HG02981 (cell line): ENCODE measurements around the gene PLCXD3.
A peak's percentile ranks its signal among the peaks of the same experiment; 100 is the strongest.
"Not testable (repeated sequence)": the region's sequence is repeated elsewhere in the genome, so short reads cannot be mapped to it uniquely, and the experiment has no call there.

Experiments used
- ATAC-seq: cut with Tn5 transposase; IDR thresholded peaks from one replicate; pipeline ENCODE4 v1.9.1; 2021; ENCODE audit warnings: mild to moderate bottlenecking, moderate library complexity; ENCODE audit not compliant: unreplicated experiment

The PLCXD3 gene

DNA sequence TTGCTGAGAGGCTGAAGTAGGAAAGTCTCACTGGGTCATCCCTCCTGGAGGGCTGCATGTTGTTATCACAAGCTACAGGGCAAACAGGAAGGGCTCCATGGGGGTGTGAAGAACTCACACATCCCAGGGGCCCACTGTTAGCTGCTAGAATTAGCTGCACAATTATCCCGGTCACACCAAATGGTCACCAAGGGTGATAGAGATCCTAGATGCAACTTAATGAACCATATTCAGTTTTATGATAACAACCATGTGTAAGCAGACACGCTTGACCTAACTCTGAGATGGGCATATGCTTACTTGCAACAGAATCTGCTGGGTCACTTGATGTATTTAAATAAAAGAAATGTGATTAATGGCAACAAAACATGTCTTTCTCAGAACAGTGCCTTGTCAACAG, 153.6 kb downstream of the PLCXD3 start:
- ATAC-seq = no peak

DNA sequence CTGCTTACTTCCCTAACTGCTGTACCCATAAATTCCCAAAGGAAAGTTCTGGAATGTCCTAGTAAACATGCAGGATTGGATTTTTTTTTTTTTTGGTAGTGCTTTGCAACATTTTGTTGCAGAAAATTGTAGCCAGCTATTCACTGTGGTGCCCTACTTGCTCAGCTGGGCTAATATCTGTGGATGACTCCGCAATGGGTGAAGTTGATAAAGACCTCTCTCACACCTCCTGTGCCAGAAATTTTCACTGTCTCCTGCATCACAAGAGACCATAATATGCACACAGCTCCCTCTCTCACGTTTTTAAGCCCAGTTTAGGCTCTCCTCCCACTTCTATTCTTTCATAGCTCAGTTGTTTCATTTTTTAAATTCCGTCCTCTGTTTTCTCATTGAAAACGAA, 160.6 kb downstream of the PLCXD3 start:
- no peak for ATAC-seq

DNA sequence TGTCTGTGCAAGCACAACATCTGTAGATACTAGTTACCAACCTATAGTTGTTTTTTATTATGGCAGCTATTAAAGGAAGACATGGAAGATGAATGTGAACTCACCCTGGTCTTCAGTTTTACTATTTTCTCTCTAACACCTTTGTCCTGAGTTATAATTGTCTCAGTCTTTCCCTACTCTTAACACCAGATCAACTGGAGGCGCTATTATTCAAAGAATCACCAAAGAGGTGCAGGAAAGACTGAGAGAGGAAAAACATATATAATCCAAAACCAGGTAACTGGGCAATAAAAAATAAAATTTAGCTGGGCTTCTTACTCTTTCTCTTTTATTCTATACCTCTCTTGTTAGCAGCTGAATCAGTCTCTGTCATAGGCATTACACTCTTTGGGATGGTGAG, 162.8 kb downstream of the PLCXD3 start:
- ATAC-seq = no peak

DNA sequence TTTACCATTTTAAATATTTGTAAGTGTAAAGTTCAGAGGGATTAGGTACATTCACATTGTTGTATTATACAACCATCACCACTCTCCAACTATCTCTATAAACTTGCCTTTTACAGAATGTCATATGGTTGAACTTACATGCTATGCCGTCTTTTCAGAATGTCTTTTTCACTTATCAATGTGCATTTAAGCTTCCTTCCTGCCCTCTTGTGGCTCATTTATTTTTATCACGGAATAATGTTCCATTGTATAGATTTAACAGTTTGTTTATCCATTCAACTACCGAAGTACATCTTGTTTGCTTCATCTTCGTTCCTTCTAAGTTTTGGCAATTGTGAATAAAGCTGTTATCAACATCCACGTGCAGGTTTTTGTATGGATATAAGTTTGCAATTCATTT, 163.8 kb downstream of the PLCXD3 start:
- ATAC-seq = no peak

DNA sequence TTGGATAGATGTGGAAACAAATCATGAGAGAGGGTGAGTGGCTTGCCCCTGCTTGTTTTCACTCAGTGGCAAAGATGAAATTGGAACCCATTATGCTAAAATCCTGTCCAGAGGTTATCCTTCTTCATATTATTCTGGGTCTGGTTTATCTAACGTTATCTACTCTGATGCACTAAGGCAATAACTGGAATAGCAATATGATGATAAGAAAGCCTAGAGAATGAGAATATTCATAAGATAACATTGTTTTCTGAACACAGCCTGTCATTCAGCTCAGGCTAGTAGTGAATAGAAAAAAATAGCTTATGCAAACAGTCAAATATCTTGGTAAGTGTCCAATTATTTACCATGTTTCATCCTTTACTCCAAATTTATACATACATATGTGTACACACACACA, 165.1 kb downstream of the PLCXD3 start:
- ATAC-seq = no peak

DNA sequence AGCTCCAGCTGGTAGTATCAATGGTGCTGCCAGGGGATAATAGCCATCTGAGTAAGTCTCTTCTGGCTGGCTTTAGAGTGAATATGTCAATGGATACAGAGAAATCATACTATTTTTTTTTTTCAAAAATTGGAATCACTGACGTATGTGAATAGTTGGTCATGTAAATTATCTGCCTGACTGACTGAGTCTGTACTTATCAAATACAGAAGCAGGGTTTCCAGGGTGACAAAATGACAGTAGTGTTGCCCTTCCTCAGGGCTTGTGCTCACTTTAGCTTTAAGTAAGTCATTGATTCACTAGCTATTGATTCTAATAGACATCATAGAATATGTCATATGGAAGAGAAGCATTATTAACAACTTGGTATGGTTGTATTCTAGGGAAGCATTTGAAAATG, 171.1 kb downstream of the PLCXD3 start:
- no peak for ATAC-seq

DNA sequence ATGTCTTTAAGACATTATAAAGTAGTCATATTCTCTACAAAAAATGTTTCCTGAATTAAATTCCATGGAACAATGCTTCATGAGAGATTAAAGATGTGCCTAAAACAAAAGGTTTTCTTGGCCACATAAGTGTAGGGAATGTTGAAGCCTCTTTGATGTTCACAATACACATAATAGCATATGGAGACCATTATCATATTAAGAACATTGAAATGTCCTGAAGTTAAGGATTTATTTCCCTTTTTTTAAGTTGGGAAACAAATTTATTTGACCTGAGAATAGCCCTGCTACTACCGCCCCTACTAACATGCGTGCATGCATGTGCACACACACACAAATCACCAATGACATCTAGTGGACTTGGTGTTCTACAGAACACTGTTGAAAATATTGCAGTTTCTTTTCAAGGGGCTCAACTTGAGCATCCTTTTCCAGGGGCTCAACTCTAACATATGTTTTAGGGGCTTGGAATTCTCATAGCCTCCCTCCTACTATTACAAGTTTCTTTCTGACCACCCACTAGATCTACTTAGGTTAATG, 172.2 kb downstream of the PLCXD3 start:
- ATAC-seq = no peak

DNA sequence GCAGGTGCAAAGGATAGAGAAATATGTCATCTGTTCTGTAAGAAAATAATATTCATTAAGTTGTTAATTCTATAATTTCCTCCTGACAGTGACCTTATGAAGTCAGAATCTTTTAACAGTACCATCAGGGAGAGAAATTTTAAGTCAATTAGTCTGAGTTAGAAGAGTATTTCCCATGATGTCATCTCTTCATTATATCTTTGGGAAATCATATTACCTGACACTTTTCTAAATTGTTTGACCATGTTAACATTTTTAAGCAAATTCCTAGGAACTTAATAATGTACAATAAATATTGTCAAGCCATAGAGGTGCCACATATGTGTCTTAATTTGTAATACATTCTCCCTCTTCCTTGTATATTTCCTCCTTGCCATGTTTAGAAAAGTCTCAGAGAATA, 172.7 kb downstream of the PLCXD3 start:
- no peak for ATAC-seq

DNA sequence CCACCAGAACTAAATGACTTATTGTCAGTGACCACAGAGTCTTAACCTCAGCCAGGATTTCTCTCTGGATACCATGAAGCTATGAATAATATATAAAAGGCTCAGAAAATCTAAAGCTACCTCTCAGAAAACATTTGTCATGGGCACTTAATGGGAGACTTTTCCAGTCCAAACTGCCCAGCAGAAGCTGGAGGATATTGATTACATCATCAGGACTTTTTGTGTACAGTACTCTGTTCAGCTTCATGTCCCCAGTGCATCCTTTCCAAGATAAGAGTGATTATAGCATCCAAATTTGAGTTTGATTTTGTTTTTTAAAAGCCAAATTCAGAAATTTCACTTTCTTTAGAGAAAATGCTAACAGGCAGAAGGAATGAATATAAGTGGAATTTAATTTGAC, 173.2 kb downstream of the PLCXD3 start:
- no peak for ATAC-seq

DNA sequence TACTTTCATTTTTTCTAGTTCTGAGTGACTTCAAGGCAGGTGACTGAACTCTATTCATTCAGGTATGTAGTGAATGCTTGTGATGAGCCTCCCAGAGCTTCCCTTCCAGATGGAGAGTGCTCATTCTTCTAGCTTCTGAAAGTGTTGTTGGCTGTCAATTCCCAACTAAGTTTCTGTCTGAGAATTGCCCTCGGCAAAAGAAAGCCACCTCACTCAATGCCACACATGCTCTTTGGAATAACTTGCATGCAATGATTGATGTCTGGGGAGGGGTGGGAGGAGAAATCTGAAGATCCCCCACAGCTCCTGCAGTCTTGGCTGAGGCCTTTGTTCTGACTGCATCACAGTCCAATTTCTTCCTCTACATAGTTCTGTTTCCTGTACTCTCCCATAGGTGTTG, 173.9 kb downstream of the PLCXD3 start:
- no peak for ATAC-seq

DNA sequence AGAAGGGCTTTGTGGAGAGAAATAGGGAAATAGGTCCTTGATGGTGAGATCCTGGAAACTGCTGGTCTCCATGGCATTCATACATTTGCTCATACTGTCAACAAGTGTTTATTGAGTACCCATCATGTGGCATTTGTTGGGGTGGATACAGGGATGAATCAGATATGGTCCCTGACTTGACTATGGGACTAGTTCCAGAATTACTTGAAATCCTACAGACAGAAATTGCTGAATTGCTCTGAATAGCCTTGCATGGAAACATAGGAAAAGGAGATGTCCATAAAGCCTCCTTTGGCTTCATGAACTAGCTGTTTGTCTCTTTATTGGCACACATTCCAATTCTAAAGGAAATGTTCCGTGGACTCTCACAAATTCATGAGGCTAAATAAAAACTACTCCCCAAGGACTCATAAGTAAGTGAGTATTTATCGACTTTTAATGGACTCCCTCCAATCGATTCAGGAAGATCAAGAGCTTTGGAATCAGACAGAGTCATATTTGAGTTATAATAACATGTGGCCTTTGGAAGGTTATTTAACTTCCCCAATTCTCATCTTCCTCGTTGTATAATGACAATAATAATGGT, 174.7 kb downstream of the PLCXD3 start:
- no peak for ATAC-seq

DNA sequence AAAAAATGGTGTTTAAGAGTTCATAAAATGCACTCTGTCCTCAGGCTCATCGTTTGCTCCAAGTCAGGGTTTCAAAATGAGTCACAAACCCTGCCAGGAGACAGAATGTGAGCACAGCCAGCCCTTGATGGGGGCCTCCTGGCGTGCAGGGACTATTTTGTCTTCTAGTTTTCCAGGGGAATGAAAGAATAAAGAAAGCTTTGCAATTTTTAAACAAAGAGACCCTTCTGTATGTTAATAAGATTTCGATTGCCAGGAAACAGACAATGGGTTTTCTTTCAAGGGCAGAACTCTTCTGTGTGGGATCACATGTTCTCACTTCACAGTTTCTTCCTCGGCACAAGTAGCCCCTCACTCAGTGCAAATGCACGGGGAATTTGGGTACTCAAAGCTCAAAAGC, 175.6 kb downstream of the PLCXD3 start:
- peak; percentile 56 for ATAC-seq

DNA sequence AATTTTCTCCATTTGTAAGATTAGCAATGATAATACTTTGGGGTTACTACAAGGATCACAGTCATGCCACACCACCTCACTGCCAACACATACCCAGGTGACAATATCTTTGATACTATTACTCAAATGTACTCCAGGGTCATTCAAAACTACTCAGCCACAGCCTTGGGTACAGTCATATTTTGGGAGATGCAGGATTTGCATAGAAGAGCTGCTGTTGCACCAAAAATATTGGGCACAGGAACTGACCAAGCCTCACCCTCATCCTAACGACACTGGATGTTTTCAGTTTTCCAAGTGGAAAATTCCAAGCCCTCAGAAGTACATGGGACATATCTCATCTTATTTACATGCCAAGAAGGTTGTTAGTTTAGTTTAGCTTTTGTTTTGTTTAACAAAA, 176.2 kb downstream of the PLCXD3 start:
- ATAC-seq = no peak

DNA sequence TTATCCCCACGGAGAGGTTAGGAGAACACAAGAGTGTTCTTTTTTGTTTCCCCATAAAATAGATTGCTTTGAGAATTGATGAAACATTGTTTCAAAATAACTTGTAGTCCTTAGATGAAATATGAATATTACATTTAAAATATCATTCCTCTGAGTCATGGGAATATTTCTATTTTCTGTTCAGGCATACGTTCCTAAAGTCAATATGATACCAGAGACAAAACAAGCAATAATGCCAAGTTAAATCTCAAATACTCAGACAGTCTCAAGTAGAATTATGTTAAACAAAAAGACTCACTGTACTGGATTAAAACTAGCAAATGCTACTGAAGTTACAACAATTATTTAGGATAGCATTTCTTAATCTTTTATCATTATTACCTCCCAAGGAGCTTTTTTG, 185.3 kb downstream of the PLCXD3 start:
- no peak for ATAC-seq

DNA sequence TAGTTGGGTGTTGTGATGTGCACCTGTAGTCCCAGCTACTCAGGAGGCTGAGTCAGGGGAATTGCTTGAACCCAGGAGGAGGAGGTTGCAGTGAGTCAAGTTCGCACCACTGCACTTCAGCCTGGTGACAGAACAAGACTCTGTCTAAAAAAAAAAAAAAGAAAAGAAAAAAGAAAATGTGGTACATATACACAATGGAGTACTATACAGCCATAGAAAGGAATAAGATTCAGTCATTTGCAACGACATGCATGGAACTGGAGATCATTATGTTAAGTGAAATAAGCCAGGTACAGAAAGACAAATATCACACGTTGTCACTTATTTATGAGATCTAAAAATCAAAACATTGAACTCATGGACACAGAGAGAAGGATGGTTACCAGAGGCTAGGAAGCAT, 187.6 kb downstream of the PLCXD3 start:
- ATAC-seq = not testable (repeated sequence)

DNA sequence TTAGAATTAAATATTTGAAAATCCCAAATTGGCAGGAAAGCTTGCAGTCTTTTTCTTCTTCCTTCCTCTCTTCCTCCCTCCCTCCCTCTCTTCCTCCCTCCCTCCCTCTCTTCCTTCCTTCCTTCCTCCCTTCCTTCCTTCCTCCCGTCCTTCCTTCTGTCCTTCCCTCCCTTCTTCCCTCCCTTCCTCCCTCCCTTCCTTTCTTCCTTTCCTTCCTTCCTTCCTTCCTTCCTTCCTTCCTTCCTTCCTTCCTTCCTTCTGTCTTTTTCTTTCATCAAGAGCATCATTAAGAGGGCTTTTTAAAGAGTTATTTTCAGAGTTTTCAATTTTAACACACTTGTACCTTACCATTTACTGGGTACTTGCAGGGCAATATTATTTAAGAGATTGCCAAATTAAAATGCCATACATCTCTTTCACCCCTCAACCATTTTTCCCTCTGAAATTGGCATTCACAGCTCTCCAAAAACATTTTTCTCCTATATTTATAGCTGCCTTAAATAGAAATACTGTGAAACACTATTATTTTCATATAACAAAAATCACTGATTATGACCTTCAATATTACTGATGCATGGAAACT, 197.8 kb downstream of the PLCXD3 start:
- ATAC-seq = no peak

DNA sequence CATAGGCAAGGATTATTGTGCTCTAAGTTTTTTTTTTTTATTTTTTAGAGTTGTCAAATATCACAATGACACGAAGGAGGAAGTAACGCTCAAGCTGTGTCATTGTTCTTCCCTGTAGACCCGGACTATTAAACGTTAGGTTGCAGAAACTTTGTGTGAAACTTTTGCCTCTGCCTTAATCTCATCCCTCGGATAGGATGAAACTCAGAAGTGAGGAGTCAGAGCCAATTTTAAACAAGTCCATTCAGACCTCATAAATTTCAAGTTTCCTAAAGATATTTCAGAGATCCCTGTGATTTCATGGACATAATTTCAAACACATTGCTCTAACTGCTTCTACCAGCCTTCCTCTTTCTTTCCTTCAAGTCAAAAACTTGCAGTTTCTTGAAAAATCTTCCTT, 198.3 kb downstream of the PLCXD3 start:
- ATAC-seq = no peak

DNA sequence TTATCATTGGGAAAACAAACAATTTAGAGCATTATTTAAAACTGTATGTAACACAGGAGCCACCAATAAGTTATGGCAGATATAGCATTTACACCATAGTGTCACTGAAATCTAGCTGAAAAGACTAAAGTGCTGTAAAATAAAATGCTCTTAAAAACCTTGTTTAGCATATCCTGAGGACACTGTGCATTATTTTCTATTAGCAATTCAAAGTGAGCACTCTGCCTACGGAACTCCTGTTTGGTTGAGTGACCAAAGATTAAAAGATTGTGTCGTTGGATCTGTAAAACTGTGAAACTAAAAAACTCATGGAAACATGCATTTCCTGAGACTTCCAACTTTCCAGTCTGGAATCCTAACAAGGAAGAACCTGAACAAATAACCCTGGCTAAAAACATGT, 201.1 kb downstream of the PLCXD3 start:
- no peak for ATAC-seq

DNA sequence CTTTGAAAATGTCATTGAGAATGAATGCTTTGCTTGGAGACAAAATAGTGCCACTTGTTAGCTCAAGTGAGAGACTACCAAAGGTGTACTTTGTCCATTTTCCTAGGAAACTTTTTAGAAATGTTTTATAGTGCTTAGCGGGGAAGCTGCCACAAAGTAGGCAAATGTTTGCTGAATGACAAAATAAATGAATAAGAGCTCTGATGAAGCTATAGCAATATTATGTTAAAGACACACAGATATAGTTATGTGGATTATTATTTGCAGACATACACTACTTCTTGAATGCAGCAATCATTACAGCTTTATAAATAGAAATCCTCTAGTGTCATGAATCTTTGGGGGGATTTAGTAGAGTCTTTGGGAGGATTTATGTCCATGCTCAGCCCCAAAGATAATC, 204.4 kb downstream of the PLCXD3 start:
- ATAC-seq = no peak

DNA sequence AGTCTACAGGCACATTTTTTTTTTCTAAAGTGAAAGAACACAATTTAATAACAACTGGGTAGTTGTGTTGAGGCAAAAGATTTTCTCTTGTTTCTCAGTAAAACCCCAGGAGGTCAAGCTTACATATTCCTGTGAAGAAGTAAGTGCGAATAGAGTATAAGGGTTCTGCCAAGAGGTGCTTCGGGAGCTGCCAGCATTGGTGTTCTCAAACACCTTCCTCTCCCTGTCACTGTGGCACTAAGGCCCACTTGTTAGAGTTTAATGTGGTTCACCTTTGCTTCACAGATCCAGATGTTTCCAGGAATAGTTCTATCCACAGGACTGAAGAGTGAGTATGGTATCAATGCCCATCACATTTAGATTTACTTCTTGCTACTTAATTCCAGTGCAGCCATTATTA, 205.3 kb downstream of the PLCXD3 start:
- ATAC-seq = no peak

DNA sequence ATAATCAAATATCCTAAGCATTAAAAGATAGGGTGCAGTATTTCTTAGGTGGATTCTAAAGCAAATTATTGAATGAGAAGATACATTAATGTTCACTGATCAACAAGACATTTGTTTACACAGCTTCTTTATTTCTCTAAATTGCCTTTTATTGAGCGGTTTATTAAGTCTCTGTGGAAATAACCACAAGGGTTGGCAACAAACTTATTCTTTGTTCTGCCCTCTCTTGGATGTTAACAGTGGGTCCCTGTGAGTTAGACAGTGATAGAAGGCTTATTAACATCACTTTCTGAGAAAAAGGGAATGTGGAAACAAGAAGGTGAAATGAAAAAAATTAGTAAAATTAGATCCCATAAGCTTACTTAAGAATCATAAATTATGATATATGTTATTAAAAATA, 214.3 kb downstream of the PLCXD3 start:
- no peak for ATAC-seq

DNA sequence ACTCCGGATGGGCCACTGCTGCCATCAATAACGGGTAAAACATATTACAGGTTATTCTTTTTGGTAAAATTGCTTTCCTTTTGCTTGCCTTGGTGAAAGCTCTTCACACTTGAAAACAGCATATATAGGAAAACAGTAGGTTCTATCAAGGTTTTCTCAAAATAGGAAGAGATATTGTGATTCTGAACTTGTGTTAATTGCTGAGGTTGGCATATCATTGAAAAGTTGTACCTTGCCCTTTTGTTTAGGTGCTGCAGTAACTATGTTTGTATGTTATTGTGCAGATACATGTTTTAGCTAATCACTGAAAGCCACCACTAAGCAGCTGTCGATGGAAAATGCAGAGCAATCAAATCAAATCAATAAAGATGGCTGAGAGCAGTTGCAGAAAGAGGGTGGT, 219.1 kb downstream of the PLCXD3 start:
- ATAC-seq = no peak

DNA sequence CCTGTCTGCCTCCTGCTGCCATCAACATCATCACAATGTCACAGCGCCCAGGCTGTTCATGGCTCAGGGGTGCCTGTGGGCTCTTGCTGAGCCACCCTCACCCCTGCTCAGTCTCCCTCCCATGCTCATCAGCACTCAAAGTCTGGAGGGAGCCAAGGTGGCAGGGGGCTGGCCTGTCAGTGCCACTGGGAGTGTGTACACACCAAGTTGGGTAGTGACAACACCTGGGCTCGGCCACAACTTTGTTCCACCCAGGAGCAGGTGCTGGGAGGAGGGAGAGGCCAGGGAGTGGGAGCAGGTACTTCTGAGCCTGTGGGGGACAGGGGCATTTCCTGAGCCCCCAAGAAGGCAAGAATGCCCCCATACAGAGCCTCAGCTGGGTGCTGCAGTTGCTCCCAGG, 219.6 kb downstream of the PLCXD3 start:
- no peak for ATAC-seq
